Activated CD8-positive, alpha-beta memory T cell treated with anti-CD3 and anti-CD28 coated beads, Interleukin-2, amount 10 ng/mL, durations not matched to agents 7 days and 5 days (primary cell): ENCODE data around the gene C7. TPM values are rescaled to one million over a fixed set of nuclear protein-coding genes. Genes with fewer than 3 reads are reported as not detected.
"Not testable (repeated sequence)": the region's sequence is repeated elsewhere in the genome, so short reads cannot be mapped to it uniquely, and the experiment has no call there.

ENCODE experiments used
- ATAC-seq: fragments of 150-1000 bp; cut with Tn5 transposase; one replicate; pipeline ENCODE4 v1.10.0; 2021; ENCODE audit warnings: moderate library complexity
- CTCF ChIA-PET: fragments of 350-600 bp; sonication (Branson Sonifier 250); formaldehyde crosslinking; loops from one replicate; lab custom pipeline; 2021; ENCODE audit warnings: antibody characterized with exemption; lab: Charles Lee
- DNase-seq: peaks from one replicate; pipeline ENCODE4 v3.0.0-alpha.2; 2020
- H3K27ac Mint-ChIP-seq: one replicate; pipeline ENCODE4 v1.8.0; 2021; ENCODE audit warnings: mild to moderate bottlenecking, mixed read lengths
- H3K27me3 Mint-ChIP-seq: one replicate; pipeline ENCODE4 v1.8.0; 2021; ENCODE audit warnings: mixed read lengths
- H3K36me3 Mint-ChIP-seq: one replicate; pipeline ENCODE4 v1.8.0; 2021; ENCODE audit warnings: mild to moderate bottlenecking, mixed read lengths
- H3K4me1 Mint-ChIP-seq: one replicate; pipeline ENCODE4 v1.8.0; 2021; ENCODE audit warnings: mixed read lengths
- H3K4me3 Mint-ChIP-seq: one replicate; pipeline ENCODE4 v1.8.0; 2021; ENCODE audit warnings: mild to moderate bottlenecking, moderate library complexity, mixed read lengths
- H3K9me3 Mint-ChIP-seq: one replicate; pipeline ENCODE4 v1.8.0; 2022; ENCODE audit warnings: low read depth, mixed read lengths
- total RNA-seq, 2 experiments: library from RNA; stranded (reverse); gene quantifications; one replicate each; pipeline ENCODE4 v1.2.3, GENCODE V29; 2021

The C7 gene
- total RNA-seq, 2 experiments from 2014 or later, result not detected

- CTCF ChIA-PET, ATAC-seq: not testable (repeated sequence)
Measured at GRCh38 chr5:41022600-41022999, 113.3 kb downstream of the C7 start.

More at GRCh38 chr5:41022600-41022999, 113.3 kb downstream of the C7 start:
- H3K4me1 Mint-ChIP-seq, H3K4me3 Mint-ChIP-seq, H3K9me3 Mint-ChIP-seq, H3K36me3 Mint-ChIP-seq, DNase-seq, H3K27me3 Mint-ChIP-seq, H3K27ac Mint-ChIP-seq: not testable (repeated sequence)

Other genes with a start within 250 kb of the C7 start
- 10 to 100 TPM; 50.8 to 79.1 TPM for gene PTGER4, start 229.6 kb upstream of the C7 start, total RNA-seq
- 10 to 100 TPM; 16.3 to 17.7 TPM for gene TTC33, start 153.5 kb upstream of the C7 start, total RNA-seq
- 10 to 100 TPM; 64.6 to 76.8 TPM for gene PRKAA1, start 111.1 kb upstream of the C7 start, total RNA-seq
- 1,000 to 10,000 TPM; 1,192 to 1,333 TPM for gene RPL37, start 74.3 kb upstream of the C7 start, total RNA-seq
- gene CARD6, start 68.1 kb upstream of the C7 start, total RNA-seq, result 1 to 10 TPM; 2.6 to 4.6 TPM
- gene MROH2B, start 161.8 kb downstream of the C7 start, total RNA-seq, result not detected